Activated CD8-positive, alpha-beta memory T cell treated with anti-CD3 and anti-CD28 coated beads for 4 hours (primary cell): Measurements from ENCODE around the gene CD109.
A peak's percentile ranks its signal among the peaks of the same experiment; 100 is the strongest.
"Not testable (repeated sequence)": the region's sequence is repeated elsewhere in the genome, so short reads cannot be mapped to it uniquely, and the experiment has no call there.

ENCODE experiments used
- DNase-seq, 2 donors: peaks; one replicate each; pipeline ENCODE4 v3.0.0-alpha.2; 2020; ENCODE audit warnings: low read depth in 2 of 2

The CD109 gene

DNA sequence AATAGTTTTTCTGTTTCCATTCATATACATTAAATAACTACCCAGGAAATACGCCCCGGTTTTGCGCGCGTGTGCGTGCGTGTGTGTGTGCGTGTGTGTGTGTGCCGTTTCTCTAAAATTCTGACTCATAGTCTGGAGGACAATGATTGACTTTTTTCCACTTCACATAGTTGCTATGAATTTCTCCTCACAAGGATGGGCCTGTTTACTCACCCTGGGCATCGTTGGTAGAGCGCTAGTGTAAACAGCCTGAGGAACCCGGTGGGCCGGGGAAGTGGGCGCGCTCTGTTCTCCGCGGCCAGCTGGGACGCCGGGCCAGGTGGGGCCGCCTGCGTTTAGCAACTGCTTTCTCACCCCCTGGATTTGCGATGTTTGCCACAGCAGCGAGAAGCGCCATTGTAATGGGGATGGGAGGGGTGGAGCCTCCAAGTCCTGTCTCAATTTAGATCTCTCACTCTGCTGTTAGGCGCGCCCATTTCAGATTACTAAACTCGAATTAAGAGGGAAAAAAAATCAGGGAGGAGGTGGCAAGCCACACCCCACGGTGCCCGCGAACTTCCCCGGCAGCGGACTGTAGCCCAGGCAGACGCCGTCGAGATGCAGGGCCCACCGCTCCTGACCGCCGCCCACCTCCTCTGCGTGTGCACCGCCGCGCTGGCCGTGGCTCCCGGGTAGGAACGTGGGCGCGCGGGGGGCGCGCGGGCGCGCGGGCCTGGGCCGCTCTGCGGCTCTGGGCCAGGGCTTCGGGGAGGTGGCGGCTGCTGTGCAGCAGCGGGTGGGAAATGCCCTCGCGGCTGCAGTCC is at the start of gene CD109:
TSS of gene CD109 (plus strand) at position 585 of the 803 bp plus-strand sequence. CDS start at position 598, 13 bp downstream.
- peak; percentile 19 to 50 for DNase-seq

DNA sequence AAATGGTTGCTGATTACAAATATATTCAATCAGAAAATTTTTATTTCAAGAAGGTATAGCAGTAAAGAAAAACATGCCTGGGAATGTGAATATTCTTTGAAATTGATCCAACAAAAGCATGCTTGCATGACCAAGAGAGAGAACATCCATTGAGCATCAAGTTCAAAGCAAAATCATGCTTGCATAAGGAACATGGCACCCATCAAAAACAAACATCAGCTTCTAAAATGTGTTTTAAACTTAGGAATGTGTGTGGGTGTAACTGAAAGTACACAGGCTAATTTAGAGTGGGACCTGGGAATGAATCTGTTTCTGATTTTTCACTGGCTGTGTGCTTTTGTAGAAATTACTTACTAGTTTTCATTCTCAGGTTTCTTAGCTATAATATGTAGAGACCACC is 47.8 kb upstream of the CD109 start:
- DNase-seq, result no peak

DNA sequence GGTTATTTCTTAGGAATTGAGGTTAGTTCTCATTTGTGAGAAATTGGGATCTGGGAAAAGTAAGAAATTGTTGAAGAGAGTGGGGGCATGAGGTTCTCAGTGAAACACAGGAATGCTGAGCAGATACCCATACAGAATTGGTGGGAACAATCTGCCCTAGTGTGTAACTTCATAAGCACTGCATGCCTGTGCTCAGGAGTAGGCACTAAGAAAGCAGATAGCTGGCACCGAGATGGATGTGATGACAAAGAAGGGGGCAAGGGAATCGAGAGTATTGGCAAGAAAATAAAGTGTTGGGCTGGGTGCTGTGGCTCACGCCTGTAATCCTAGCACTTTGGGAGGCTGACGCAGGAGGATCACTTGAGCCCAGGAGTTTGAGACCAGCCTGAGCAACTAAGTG is 46.2 kb upstream of the CD109 start:
- no peak for DNase-seq

DNA sequence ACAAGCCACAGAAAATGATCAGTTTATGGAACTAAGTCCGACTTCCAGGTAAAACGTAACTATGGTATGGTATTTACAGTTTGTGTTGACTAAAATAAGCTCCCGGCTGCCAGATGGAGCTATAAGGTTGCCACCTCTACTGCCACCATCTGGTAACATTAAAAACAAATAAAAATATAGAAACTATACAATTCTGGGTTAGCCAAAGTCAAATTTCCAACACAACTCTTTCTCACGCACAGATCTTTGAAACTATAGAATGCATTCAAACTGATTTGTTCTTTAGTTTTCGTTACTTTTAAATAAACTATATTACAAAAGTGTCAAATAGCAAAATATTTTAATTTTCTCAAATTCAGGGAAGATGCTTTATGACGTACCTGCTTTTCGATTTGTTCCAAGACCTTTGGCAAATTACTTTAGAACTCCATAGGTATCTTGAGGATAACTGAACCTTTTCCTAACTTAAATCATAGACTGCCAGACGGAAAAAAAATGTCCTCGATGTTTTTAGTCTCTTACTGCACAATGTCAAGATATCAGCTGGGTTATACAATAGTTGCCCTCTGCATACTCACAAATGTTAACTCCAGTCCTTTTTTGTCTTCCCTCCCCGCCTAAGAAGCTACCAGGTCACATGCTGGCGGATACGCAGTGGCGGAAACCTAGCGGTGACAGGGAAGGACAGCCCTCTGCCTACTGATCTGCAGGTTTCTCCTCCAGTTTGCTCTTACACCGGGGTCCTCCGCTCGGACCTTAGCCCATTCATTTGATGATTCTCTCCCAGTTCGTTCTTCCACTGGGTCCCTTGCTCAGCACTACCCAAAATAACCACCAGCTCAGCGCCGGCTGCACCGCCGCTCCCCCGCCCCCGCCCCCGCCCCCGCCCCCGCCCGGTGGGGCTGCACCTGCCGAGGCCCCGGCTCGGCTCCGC is 43.1 kb upstream of the CD109 start:
- peak; percentile 10 to 32 for DNase-seq

DNA sequence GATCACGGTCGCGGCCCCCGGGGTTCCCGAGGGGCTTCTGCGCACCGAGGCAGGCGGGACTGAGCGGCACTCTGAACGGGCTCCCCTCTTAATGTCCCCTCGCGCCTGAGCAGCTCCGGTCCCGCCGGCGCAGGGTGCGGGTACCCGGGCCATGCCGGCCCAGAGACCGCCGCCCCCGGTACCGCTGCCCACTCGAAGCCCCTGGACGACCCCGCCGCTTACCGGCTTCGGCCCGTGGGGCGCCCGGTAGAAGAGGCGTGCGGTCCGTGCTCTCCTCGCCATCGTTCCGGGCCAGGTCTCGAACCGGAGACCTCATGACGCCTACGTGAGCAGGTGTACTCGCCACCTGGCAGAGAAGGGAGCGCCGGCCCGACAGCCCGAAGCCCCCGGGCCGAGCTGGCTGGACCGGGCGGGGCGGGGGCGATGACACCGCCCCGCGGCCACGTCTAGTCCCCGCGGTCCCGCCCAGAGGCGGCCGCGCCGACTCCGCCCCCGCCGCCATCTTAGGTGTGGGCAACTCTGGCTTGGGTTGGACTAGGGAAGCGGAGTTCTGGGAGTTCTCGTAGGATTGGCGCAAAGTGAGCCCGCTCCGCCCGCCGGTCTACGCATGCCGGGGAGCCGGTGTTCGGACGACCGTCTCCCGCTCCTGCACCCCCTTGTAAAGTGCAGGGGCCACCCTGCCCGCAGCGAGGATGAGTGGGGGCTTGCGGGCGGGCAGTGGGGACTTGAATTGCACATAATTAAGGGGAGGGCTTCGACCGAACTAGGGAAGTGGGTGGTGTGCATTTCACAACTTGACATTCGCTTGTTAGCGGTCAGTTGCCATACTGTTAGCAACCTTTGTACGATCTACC is 42.2 kb upstream of the CD109 start, which contains the start of gene SLC17A5:
TSS of gene SLC17A5 (minus strand) at position 422 of the 854 bp plus-strand sequence. CDS start at position 316, 106 bp downstream.
- peak; percentile 74 for DNase-seq

DNA sequence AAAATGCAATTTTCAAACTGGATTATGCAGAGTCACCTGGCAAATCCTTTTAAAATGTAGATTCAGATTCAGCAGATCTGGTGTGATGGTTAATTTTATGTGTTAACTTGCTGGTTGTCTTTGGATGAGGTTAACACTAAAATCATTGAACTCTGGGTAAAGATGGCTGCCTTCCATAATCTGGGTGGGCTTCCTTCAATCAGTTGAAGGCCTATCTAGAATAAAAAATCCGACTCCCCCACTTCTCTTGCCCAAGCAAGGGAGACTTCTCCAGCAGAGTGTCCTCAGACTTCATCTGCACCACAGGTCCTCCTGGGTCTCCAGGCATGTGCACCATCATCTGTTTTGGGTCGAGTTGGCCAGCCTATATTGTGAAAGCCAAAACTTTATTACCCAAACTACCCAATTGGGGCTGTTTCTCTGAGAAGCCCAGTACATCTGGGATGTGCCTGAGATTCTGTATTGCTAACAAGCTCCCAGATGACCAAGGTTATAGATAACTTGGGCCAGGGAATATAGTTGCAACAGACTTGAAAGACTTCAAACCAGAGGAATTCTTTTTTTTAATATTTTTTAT is 40.6 kb upstream of the CD109 start:
- no peak for DNase-seq

DNA sequence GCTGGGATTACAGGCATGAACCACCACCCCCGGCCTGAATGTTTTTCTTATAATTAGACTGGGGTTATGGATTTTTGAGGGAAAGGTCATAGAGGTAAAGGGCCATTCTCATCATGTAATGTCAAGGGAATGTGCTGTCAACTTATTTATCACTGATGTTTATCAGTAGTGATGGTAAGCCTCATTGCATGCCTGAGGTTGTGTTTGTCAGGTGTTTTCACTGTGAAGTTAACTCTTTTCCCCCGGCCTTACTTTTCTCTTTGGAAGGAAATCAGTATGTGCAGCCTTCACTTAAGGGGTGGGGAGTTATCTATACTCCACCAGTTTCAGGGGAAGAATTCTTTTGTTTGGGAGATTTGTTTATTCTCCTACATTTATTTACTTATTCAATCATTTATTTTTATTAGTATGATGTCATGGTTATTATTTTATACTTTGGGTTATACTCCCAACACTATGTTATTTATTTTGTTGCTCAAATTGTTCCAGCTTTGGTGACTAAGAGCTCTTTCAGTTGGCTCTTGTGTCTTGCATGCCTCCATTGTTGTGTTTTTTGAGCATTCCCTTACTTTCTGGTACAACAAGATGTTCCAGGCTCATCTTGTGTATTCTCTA is 39.4 kb upstream of the CD109 start:
- DNase-seq, result no peak

DNA sequence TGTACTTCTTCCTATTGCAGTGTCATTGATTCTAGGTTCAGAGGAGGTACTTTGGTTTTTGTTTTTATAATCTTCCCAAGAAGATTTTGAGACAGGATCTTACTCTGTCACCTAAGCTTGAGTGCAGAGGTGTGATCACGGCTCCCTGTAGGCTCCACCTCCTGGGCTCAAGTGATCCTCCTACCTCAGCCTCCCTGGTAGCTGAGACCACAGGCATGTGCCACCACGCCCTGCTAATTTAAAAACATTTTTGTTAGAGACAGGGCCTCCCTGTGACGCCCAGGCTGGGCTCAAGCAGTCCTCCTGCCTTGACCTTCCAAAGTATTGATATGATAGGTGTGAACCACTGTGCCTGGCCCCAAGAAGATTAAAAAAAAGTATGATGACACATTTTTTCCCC is 38.8 kb upstream of the CD109 start:
- DNase-seq, result no peak

DNA sequence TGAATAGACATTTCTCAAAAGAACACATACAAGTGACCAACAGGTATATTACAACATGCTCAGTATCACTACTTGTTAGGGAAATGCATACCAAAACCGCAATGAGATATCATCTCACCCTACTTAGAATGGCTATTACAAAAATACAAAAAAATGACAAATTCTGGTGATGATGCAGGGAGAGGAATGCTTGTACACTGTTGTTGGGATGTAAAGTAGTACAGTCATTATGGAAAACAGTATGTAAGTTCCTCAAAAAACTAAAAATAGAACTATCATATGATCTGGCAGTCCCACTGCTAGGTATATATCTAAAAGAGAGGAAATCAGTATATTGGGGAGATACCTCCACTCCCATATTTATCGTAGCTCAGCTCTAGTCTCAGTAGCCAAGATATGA is 31.3 kb upstream of the CD109 start:
- no peak for DNase-seq

DNA sequence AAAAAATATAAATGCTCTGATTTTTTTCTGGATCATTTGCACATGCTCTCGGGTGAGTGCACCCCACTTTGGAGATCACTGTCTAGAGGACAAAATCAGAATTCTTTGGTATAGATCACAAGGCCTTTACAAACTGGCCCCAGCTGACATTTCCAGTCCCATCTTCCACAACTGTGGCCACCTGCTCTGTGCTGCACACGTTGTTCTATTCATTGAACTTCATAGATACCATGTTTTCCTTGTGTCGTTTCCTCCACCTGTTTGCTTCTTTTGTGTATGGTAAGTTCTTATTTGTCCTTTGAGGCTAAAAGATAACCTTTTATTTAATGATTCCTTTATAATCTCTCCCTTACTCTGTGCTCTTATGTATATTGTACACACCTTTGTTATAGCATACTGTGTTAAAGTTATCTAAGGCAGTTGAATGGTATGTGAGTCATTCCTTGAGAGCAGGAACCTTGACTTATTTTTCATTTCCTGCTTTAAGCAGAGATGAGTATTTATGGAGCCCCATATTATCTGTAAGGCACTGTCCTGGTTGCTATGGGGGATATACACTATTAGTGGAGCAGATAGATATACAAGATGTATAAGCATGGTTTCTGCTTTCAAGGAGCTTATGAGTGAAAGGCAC is 30.2 kb upstream of the CD109 start:
- no peak for DNase-seq

DNA sequence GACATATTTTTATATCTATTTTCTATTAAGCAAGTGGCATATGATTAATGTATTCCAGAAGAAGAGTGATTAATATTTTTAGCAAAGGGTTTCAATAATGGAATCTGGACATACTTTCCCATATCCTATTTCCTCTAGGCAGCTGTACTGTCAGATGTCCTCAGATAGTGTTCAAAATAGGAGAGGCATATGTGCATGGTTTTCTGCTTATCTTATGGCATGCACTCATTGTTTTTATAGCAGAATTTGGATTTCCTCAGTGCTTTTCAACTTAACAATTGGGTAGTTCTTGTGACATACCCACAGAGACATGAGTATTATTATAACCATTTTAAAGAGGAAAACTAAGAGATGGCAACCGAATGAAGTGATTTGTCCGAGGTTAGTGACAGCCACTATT is 29.6 kb upstream of the CD109 start:
- no peak for DNase-seq

DNA sequence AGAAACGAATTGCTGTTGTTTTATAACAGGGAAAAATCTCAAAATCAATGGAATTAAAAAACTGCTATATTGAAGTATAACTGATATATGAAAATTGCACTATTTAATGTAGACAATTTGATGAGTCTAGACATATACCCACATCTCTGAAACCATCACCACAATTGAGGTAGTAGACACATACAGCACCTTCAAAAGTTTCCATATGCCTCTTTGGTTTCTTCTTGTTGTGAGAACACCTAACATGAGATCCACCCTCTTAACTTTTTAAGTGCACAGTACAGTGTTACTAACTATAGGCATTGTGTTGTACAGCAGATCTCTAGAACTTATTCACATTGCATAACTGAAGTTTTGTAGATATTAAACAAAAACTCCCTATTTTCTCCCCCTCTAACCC is 28.2 kb upstream of the CD109 start:
- DNase-seq, result no peak

DNA sequence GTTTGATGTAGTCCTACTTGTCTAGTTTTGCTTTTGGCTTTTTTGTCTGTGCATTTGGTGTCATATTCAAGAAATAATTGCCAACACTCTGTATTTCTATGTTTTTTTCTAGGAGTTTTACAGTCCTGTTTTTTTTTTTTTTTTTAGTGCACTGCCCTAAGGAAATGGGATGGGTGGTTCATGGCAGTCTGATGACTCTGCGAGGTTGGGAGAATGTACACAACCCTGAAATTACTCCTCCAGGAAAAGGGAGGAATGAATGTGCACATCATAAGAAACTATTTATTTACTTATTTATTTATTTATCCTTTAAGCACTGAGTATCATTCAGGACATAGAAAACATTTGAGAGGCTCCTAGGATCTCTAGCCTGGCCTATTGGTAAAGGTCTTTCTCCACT is 27.0 kb upstream of the CD109 start:
- DNase-seq, result no peak

DNA sequence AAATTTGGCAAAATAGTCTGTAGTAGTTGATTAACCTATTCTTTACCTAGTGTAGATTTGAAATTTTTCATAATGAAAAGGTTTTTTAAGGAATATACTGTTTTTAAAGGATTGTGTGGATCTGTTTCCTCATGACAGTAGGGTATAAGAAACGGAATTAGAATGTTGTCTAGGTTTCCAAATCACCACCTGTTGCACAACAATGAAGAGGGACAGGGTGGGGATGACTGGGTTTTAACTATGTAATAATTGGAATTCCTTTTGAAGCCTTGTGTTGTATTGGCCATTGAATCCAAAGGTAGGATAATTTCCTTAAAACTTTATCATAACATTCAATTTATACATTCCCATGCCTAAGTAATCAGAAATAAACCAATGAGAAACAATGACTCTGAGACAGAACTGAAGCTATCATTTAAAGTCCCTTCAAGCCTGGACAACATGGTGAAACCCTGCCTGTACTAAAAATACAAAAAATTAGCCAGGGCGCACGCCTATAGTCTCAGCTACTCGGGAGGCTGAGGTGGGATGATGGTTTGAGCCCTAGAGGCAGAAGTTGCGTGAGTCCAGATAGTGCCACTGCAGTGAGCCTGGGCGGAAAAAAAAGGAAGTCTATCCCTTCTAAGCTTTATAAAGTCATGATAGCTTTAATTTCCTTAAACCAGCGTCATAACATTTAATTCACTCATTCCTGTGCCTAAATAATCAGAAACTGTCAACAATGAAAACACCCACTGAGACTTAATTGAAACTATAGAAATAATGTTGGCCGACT is 23.9 kb upstream of the CD109 start:
- DNase-seq, result no peak

DNA sequence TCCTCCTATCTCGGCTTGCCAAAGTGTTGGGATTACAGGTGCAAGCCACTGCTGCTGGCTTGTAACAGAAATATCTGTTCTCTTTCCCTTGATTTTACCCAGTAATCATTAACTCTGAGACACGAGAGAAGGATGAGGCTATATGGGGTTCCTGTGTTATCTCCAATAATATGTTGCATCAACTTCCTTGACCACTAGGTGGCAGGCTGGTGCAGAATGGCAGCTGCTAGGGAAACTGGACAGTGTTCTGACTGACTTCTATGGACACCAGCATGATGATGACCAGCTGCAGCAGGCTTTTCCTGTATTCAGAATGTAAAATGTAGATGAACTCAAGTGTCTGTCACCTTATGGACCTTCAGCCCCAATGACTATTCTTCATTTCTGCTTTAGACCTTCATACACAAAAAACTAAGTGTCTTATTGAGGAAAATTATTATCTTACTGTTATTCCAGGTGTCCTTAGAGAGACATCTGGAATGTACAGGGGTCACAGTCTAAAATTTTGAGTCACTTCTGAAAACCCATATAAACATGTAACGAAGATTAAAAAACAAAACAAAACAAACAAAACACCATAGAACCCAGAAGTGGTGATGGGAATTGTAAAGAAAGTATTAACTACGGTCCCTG is 20.4 kb upstream of the CD109 start:
- peak; percentile 36 to 48 for DNase-seq

DNA sequence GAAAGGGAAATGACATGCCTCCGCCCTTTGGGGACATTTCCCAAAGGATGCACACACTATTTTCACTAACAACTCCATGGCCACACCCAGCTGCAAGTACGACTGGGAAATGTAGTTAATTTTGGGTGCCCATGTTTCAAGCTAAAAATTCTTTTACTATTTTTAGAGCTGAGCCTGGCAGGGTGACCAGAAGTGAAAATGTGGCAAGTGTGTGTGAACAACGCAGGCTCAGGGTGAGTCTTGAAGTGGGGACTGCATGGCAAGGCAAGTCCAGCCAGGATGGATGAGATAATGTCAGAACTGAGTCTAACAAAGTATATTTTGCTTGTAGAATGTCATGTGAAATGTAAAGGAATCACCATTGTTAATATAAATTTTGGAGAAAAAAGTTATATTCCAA is 17.0 kb upstream of the CD109 start:
- DNase-seq, result no peak

DNA sequence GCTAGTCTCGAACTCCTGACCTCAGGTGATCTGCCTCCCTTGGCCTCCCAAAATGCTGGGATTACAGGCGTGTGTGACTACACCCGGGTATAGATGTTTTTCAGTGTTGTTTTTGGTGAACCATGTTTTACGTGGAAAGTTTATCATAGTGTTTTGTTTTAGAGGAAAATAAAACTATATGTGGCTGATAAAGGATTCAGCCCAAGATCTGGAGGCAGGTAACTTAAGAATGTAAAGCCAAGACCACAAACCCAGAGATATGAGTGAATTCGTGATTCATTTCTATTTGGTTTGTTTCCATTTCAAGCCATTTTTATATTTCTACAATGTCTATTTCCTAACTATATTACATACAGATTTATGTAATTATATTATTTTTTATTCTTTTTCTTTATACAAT is 16.2 kb upstream of the CD109 start:
- not testable (repeated sequence) for DNase-seq

DNA sequence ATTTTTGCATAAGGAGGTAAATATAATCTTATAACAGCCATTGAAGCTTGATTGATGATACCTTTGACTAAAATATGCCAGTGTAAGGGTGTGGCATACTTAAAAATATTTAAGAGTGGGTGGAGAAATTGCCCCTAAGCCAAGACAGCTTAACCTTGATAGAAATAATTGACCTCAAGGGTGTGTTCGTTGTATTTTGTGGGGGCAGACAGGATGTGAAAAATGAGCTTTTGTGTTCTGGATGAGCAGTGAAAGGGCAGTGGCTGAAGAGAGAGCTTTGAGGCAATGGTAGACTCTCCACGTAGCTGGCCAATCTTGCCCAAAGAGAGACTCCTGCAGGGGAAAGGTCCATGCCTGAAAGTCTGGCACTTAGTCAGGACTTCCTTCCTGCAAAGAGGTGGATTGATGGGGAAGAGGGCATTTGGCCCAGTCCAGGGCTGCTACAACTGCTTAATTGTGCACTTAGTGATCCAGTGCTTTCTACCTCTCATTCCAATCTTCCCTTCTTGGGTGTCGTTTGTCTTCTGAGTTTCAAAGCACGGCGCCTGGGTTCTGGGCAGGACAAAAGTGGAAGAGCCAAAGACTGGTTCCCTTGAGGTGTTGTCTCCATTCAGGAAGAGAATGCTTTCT is 15.6 kb upstream of the CD109 start:
- DNase-seq, result no peak

DNA sequence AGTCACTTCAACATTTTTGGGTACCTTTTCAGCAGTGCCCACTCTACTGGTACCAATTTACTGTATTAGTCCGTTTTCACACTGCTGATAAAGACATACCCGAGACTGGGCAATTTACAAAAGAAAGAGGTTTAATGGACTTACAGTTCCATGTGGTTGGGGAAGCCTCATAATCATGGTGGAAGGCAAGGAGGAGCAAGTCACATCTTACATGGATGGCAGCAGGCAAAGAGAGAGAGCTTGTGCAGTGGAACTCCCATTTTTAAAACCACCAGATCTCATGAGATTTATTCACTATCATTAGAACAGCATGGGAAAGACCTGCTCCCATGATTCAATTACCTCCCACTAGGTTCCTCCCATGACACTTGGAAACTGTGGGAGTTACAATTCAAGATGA is 12.4 kb upstream of the CD109 start:
- not testable (repeated sequence) for DNase-seq
